LNCaP clone FGC (cell line): ENCODE measurements around the gene CBR1.

Experiments used
- DNase-seq: peaks from one replicate; pipeline ENCODE4 v3.0.0-alpha.2; 2011; ENCODE audit warnings: low read depth
- H3K4me3 ChIP-seq: 2 replicates; pipeline ENCODE4 v1.5.1; 2011; ENCODE audit warnings: mild to moderate bottlenecking, low read depth, low read length, control low read depth
- CTCF ChIP-seq: IDR thresholded peaks from 2 replicates; pipeline ENCODE4 v1.5.1; 2012; ENCODE audit warnings: mild to moderate bottlenecking; ENCODE audit not compliant: control insufficient read depth, insufficient read depth; ENCODE audit errors: extremely low read depth

Gene CBR1

GRCh38 chr21:36079671-36080070 lies 9.8 kb downstream of the CBR1 start:
- H3K4me3 ChIP-seq: no peak overlapping the region
- no peak for TF ChIP-seq CTCF
- DNase-seq: no peak

GRCh38 chr21:36080386-36080785 lies 10.6 kb downstream of the CBR1 start:
- no peak overlapping the region for H3K4me3 ChIP-seq
- TF ChIP-seq CTCF: no peak

GRCh38 chr21:36082237-36082664 lies 12.4 kb downstream of the CBR1 start:
- no peak overlapping the region for H3K4me3 ChIP-seq
- TF ChIP-seq CTCF: no peak
- no peak for DNase-seq

More at GRCh38 chr21:36080386-36080785, 10.6 kb downstream of the CBR1 start:
- DNase-seq: no peak

- H3K4me3 ChIP-seq: no peak overlapping the region
- DNase-seq: no peak
- no peak for TF ChIP-seq CTCF
Measured at GRCh38 chr21:36087362-36088138, 17.7 kb downstream of the CBR1 start.

- DNase-seq: no peak
- TF ChIP-seq CTCF: no peak
- no peak overlapping the region for H3K4me3 ChIP-seq
Measured at GRCh38 chr21:36089946-36090345, 20.1 kb downstream of the CBR1 start.

- TF ChIP-seq CTCF: no peak
- H3K4me3 ChIP-seq: no peak overlapping the region
- DNase-seq: no peak
Measured at GRCh38 chr21:36092681-36093080, 22.9 kb downstream of the CBR1 start.

GRCh38 chr21:36093512-36093911 lies 23.7 kb downstream of the CBR1 start:
- no peak overlapping the region for H3K4me3 ChIP-seq
- no peak for TF ChIP-seq CTCF
- no peak for DNase-seq
